Prostate gland (tissue), 2 donors: Measurements from ENCODE around the gene TMCO4. TPM values are rescaled to one million over a fixed set of nuclear protein-coding genes. Genes with fewer than 3 reads are reported as not detected.

Source experiments
- DNase-seq: peaks from one replicate; pipeline ENCODE4 v3.0.0-alpha.2; 2019; ENCODE audit warnings: low spot score
- H3K27ac ChIP-seq, 2 donors: fragments of 200-600 bp; sonication (generic); 2 replicates each; pipeline ENCODE4 v1.5.1; 2017 to 2019
- H3K27me3 ChIP-seq: fragments of 200-600 bp; sonication (generic); replicated peaks from 2 replicates; pipeline ENCODE4 v1.5.1; 2019; ENCODE audit not compliant: insufficient read depth
- H3K36me3 ChIP-seq, 2 donors: fragments of 200-600 bp; sonication (generic); 1 replicate in 1 of 2; 2 replicates in 1 of 2; pipeline versions ENCODE4 v1.5.1 to v1.8.1; 2017 to 2019
- H3K4me1 ChIP-seq: fragments of 200-600 bp; sonication (generic); replicated peaks from 2 replicates; pipeline ENCODE4 v1.5.1; 2019
- H3K4me3 ChIP-seq, 2 donors: fragments of 200-600 bp; sonication (generic); 2 replicates each; pipeline ENCODE4 v1.5.1; 2017 to 2019
- H3K9me3 ChIP-seq: fragments of 200-600 bp; sonication (generic); 2 replicates; pipeline ENCODE4 v1.5.1; 2017
- POLR2A ChIP-seq: fragments of 450-650 bp; IDR thresholded peaks from one replicate; pipeline ENCODE4 v1.6.1; 2016; ENCODE audit warnings: antibody characterized with exemption, mild to moderate bottlenecking
- POLR2AphosphoS5 ChIP-seq: sonication (generic); formaldehyde crosslinking; IDR thresholded peaks from one replicate; pipeline ENCODE4 v1.6.1; 2017; ENCODE audit warnings: antibody characterized with exemption
- WGBS: methylation state at CpG from one replicate; pipeline ENCODE4 v1.1.5; 2018; 5-methylcytosine and 5-hydroxymethylcytosine counted together
- intact Hi-C: fragments of 100-400 bp; cut with DNase I; formaldehyde crosslinking; loops from one replicate; pipeline ENCODE4 v1.14.2; 2022
- total RNA-seq, 2 donors: library from RNA; depleted of rRNA; stranded (reverse); fragments of >200 nt; gene quantifications; one replicate each; pipeline ENCODE4 v1.1.0, GENCODE V29; 2016
- TF ChIP-seq, protein P1 (sequence below), 4 experiments: fragments of 200-600 bp in 2 of 4; fragments of 450-650 bp in 2 of 4; sonication (generic) in 2 of 4; IDR thresholded peaks; 1 replicate in 3 of 4; 2 replicates in 1 of 4; pipeline ENCODE4 v1.5.1; 2016 to 2019; ENCODE audit warnings: antibody characterized with exemption in 4 of 4, mild to moderate bottlenecking in 2 of 4, moderate library complexity in 2 of 4

The TMCO4 gene
- total RNA-seq, 2 donors from 2014 or later = 60.5 to 89.9 TPM

DNA sequence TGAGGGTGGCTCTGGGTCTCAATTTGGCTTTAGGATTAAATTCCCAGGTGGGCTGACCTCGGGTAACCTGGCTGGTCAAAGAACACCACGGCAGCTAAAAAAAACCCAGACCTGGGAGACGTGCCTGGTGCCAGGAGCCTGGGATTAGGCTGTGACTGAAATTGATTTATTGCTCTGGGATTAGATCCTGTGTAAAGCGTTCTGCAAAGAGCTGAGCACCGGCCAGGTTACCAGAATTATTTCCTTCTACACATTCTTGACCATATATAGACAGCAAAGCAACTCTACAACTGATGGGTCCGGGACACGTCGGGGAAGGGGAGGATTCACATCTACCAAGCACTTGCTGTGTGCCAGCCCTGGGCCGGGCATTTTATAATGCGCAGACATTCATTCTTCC is 45.2 kb downstream of the TMCO4 start:
- no peaks in the 10 kb centered on the region for H3K9me3 ChIP-seq
- H3K36me3 ChIP-seq = peaks cover 0 to 5% of the 10 kb centered on the region in 2 donors
- TF ChIP-seq, protein P1, sequence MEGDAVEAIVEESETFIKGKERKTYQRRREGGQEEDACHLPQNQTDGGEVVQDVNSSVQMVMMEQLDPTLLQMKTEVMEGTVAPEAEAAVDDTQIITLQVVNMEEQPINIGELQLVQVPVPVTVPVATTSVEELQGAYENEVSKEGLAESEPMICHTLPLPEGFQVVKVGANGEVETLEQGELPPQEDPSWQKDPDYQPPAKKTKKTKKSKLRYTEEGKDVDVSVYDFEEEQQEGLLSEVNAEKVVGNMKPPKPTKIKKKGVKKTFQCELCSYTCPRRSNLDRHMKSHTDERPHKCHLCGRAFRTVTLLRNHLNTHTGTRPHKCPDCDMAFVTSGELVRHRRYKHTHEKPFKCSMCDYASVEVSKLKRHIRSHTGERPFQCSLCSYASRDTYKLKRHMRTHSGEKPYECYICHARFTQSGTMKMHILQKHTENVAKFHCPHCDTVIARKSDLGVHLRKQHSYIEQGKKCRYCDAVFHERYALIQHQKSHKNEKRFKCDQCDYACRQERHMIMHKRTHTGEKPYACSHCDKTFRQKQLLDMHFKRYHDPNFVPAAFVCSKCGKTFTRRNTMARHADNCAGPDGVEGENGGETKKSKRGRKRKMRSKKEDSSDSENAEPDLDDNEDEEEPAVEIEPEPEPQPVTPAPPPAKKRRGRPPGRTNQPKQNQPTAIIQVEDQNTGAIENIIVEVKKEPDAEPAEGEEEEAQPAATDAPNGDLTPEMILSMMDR (IDR thresholded peaks at IDR 0.05) = no peak
- peak; percentile 94 for TF ChIP-seq POLR2AphosphoS5
- DNase-seq = peak; percentile 89
- H3K4me1 ChIP-seq = peaks cover 2% of the 10 kb centered on the region
- intact Hi-C loops = no loop called here
- no peak overlapping the region for H3K4me3 ChIP-seq
- WGBS = 17% methylated on average over 10 of the region's 10 CpGs
- peak overlapping the region; percentile 81 to 90 for H3K27ac ChIP-seq
- H3K27me3 ChIP-seq = no peaks in the 10 kb centered on the region

DNA sequence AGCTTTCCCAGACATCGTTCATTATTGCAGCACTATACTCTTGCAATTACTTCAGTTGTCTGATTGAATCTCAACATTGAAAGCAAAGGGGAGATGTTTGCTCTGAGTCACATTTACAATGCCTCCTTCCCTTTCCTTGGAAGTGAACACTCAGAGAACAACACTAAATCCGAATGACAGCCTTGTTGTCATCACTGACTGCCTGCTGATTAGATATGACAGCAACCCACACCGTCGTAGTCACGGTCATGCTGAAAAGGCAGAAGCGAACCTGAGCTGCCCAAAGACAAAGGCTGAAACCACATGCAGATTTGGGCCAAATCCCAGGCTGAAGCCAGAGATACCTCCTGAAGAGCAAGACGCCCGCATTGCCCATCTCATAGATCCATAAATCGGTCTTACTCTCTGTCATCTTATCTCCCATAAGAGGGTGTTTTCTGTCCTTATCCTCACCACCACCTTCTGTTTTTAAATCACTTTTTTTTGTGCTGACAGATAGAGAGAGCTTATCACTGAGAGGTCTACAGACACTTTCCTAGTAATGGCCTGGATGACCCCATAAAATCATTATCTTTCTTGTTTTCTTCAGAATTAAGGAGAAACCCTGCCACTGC is 47.5 kb downstream of the TMCO4 start:
- no peak for DNase-seq
- H3K9me3 ChIP-seq = no peaks in the 10 kb centered on the region
- peaks cover 2% of the 10 kb centered on the region for H3K4me1 ChIP-seq
- intact Hi-C loops = no loop called here
- no peak overlapping the region for H3K4me3 ChIP-seq
- 81% methylated on average over 9 of the region's 9 CpGs for WGBS
- no peak overlapping the region for H3K27ac ChIP-seq
- H3K27me3 ChIP-seq = no peaks in the 10 kb centered on the region
- peaks cover 0 to 5% of the 10 kb centered on the region in 2 donors for H3K36me3 ChIP-seq
- TF ChIP-seq, protein P1 (IDR thresholded peaks at IDR 0.05) = no peak
- no peak for TF ChIP-seq POLR2A
- TF ChIP-seq POLR2AphosphoS5 = no peak

DNA sequence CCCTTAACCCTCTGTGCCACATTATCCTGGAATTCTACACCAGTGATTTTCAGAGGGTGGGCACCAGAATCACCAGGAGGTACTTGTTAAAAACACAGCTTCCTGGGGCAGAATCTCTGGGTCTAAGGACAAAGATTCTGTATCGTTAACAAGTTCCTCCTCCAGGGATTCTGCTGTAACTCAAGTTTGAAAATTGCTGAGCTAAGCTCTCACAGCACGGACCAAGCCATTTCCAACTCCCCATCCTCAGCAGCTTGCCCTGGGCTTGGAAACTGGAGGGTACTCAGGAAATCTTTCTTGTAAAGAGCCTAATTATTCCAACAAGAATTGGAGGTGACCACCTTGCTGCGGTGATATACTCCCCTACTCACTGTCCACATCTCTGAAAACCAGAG is 48.8 kb downstream of the TMCO4 start:
- no peak overlapping the region for H3K27ac ChIP-seq
- peaks cover 0 to 5% of the 10 kb centered on the region in 2 donors for H3K36me3 ChIP-seq
- WGBS = 95% methylated on average over 3 of the region's 3 CpGs
- H3K4me1 ChIP-seq = peaks cover 2% of the 10 kb centered on the region
- H3K27me3 ChIP-seq = no peaks in the 10 kb centered on the region
- no peak overlapping the region for H3K4me3 ChIP-seq
- intact Hi-C loops = no loop called here
- H3K9me3 ChIP-seq = no peaks in the 10 kb centered on the region
- no peak for DNase-seq
- TF ChIP-seq POLR2AphosphoS5 = no peak
- TF ChIP-seq, protein P1 (IDR thresholded peaks at IDR 0.05) = no peak
- no peak for TF ChIP-seq POLR2A

DNA sequence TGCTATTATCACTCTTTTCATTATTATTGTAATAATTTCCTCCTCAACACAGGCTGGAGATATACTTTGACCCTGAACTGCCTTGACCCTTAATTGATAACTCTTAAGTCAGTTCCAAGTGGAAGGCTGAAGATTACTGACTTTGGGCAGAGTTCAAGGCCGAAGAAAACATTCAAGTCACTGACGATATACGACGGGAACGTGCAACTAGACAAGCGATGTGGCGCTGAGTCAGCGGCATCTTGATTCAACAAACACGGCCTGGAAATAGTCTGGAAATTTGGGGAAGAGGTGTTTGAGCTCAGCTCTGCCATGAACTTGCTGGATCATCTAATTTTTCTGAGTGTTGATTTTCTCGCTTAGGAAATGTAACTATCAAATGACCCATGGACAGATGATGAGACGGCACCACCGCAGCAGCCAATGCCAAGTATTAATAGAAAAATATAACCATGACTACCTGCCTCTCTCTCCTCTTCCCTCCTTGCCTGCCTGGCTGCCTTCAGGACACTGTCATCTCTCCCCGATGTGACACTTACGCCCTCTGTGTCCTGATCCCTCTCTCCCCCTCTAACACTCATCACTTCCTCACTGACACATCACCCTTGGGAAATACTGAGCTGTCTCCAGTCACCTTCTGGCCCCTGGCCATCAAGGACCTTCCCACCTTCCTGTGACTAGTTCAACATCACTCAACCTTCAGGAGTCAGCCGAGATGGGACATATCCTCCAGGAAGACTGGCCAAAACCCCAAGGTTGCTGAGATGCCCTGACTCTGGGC is 49.4 kb downstream of the TMCO4 start:
- intact Hi-C loops = no loop called here
- TF ChIP-seq POLR2AphosphoS5 (no peak), POLR2A (no peak)
- TF ChIP-seq, protein P1 (IDR thresholded peaks at IDR 0.05) = no peak
- no peak overlapping the region for H3K4me3 ChIP-seq
- WGBS = 92% methylated on average over 15 of the region's 15 CpGs
- H3K27ac ChIP-seq = no peak overlapping the region
- H3K9me3 ChIP-seq = no peaks in the 10 kb centered on the region
- H3K27me3 ChIP-seq = no peaks in the 10 kb centered on the region
- peaks cover 2% of the 10 kb centered on the region for H3K4me1 ChIP-seq
- no peak for DNase-seq
- H3K36me3 ChIP-seq = peaks cover 0 to 5% of the 10 kb centered on the region in 2 donors

DNA sequence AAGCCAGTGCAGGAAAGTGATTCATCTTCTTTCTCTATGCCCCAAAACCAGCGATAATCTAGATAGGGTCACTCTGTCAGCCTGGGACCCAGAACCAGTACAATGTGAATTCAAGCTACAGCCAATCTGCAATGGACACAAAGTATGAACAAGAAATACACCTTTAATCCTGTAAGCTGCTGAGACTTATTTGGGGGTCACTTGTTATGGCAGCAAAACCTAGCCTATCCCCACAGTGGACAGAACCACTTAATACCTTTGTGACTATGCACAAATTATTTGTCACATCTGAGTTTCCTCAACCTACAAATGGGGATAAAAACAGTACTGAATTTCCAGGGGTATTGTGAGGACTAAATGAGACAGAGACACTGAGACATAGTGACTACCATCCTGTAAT is 50.0 kb downstream of the TMCO4 start:
- H3K4me1 ChIP-seq = no peaks in the 10 kb centered on the region
- no peaks in the 10 kb centered on the region for H3K27me3 ChIP-seq
- intact Hi-C loops = no loop called here
- 100% methylated on average over 1 of the region's 1 CpG for WGBS
- no peak overlapping the region for H3K27ac ChIP-seq
- H3K9me3 ChIP-seq = no peaks in the 10 kb centered on the region
- DNase-seq = no peak
- H3K36me3 ChIP-seq = peaks cover 0 to 5% of the 10 kb centered on the region in 2 donors
- H3K4me3 ChIP-seq = no peak overlapping the region
- TF ChIP-seq POLR2A (no peak), POLR2AphosphoS5 (no peak)
- TF ChIP-seq, protein P1 (IDR thresholded peaks at IDR 0.05) = no peak
